GM23248 (cell line): Measurements from ENCODE around the gene DDI2.

ENCODE experiments used
- EZH2 ChIP-seq: fragments of 200-600 bp; sonication (generic); IDR thresholded peaks from 2 replicates; pipeline ENCODE4 v1.6.1; 2018; ENCODE audit warnings: antibody characterized with exemption, mild to moderate bottlenecking; ENCODE audit not compliant: insufficient read depth, poor library complexity, severe bottlenecking
- EZH2phosphoT487 ChIP-seq: fragments of 200-600 bp; sonication (generic); IDR thresholded peaks from 2 replicates; pipeline ENCODE4 v1.6.1; 2018; ENCODE audit warnings: antibody characterized with exemption, moderate library complexity, mild to moderate bottlenecking, low read depth; ENCODE audit not compliant: insufficient read depth

GRCh38 chr1:15623435-15623834 is 6.2 kb downstream of the DDI2 start:
- no peak for TF ChIP-seq EZH2
- no peak for TF ChIP-seq EZH2phosphoT487
